Measurements from ENCODE around the gene MRGPRD.

DNA sequence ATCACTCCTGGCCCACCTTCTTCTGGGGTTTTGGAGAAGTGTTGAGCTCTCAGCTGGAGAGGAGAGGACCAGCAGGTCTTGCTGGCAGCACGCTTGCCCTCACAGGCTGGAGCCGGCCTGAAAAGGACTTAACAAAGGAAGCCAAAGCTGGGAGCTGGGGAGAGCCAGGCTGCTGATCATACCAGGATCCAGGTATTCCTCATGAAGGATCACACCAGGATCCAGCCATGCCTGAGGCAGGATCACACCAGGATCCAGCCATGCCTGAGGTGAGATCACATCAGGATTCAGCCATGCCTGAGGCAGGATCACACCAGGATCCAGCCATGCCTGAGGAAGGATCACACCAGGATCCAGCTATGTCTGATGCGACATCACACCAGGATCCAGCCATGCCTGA lies 17.0 kb downstream of the MRGPRD start:
- TF ChIP-seq, protein P1, sequence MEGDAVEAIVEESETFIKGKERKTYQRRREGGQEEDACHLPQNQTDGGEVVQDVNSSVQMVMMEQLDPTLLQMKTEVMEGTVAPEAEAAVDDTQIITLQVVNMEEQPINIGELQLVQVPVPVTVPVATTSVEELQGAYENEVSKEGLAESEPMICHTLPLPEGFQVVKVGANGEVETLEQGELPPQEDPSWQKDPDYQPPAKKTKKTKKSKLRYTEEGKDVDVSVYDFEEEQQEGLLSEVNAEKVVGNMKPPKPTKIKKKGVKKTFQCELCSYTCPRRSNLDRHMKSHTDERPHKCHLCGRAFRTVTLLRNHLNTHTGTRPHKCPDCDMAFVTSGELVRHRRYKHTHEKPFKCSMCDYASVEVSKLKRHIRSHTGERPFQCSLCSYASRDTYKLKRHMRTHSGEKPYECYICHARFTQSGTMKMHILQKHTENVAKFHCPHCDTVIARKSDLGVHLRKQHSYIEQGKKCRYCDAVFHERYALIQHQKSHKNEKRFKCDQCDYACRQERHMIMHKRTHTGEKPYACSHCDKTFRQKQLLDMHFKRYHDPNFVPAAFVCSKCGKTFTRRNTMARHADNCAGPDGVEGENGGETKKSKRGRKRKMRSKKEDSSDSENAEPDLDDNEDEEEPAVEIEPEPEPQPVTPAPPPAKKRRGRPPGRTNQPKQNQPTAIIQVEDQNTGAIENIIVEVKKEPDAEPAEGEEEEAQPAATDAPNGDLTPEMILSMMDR (conservative IDR thresholded peaks at IDR 0.05 in 1 of 2, IDR thresholded peaks at IDR 0.05 in 1 of 2; ENCODE audit: low read depth in 1 of 2, low read length in 2 of 2) = no peak
- no peak for TF ChIP-seq EZH2 (IDR thresholded peaks at IDR 0.05; ENCODE audit: low read length, missing control alignments)

Measured in fibroblast of lung (primary cell).